GM19240 (cell line): ENCODE results near the gene GP5.

Source experiments
- DNase-seq: peaks from one replicate; pipeline ENCODE4 v3.0.0; 2011; ENCODE audit warnings: low spot score; ENCODE audit not compliant: insufficient read length

Gene GP5

DNA sequence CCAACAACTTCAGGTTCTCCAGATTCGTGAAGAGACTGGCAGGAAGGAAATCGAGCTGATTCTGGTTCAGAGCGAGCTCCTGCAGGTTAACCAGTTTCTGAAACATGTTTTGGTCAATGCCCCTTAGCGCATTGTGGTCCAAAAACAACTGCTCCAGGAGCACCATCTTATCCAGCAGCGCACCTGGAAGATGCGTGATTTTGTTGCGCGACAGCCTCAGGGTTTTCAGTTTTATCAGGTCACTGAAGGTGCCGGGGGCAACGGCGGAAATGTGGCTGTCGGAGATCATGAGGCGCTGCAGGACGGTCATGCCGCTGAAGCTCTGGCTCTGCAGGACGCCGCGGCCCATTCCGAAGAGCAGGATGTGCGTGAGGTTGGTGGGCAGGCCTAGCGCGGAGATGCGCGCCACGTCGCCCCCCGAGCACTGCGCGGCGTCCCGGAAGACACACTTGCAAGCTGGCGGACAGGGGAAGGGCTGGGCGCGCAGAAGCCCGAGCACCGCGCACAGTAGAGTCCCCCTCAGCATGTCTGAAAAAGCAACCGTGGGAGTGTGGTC lies 1.2 kb downstream of the GP5 start:
- no peak for DNase-seq

DNA sequence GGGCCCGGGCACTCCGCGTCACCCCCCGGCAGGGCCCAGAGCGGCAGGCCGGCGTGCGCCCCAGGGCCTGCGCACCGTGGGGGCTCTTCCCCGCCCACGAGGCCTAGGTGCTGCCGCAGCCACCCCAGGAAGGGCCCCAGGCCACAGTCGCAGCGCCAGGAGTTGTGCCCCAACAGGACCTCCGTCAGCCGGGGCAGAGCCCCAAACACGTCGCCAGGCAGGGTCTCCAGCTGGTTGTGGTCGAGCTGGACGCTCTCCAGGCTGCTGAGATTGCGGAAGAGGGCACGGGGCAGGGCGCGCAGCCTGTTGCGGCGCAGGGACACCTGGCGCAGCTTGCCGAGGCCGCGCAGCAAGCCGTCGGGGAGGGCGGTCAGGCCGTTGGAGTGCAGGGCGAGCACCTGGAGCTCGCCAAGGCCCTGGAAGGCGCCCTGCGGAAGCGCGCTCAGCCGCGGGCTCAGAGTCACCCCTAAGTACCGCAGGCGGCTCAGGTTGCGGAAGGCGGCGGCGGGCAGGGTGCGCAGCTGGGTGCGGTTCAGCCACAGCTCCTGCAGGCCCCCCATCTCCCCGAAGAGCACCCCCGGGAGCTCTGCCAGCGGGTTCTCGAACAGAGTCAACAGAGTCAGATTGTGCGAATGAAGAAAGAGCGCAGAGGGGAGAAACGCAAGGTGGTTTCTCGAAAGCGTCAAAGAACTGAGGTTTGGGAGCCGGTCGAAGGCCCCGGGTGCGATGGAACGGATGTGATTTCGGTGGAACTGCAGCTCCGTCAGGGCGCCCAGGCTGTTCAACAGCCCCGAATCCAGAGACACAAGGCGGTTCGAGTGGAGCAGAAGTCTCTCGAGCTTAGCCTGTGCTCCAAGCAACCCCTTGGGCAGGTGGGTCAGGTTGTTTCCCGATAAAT lies 2.0 kb downstream of the GP5 start:
- no peak for DNase-seq

DNA sequence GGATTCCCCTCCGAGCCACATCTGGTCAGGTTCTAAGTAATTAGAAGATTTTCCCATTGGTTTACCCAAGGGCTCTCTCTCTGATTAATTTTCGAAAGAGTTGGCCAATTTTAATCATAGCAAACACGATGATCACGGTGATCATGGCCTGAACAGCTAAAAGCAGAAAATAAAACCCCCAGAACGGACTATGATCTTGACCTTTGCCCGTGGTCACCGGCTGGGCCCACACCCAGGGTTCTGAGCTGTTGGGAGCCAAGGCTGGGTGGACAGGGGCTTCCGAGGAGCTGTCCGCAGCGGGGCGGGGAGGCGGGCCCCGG lies 2.6 kb downstream of the GP5 start:
- no peak for DNase-seq

DNA sequence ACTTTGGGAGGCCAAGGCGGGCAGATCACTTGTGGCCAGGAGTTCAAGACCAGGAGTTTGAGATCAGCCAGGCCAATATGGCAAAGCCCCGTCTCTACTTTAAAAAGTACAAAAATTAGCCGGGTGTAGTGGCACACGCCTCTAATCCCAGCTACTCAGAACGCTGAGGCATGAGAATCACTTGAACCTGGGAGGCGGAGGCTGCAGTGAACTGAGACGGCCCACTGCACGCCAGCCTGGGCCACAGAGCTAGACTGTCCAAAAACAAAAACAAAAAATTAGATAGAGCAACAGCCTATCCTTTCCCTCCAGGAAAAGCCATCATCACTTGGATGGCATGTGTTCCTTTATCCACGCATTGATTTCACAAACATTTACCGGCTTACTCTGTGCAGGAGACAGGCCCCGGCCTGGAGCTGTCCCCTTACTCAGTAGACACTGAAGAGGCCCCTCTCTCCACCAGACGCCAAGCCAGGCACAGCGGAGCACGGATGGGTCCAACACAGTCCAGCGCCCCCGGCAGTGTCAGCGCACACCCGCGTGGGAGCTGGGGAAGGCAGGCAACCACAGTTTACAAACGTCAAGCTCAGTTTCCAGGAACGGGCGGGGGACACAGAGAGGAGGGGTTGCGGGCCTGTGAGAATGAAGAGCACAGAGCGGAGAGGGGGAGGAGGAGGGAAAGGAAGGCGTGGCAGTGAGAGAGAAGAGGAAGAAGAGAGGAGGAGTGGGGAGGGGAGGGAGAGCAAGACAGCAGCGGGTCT lies 3.1 kb downstream of the GP5 start:
- DNase-seq = no peak

DNA sequence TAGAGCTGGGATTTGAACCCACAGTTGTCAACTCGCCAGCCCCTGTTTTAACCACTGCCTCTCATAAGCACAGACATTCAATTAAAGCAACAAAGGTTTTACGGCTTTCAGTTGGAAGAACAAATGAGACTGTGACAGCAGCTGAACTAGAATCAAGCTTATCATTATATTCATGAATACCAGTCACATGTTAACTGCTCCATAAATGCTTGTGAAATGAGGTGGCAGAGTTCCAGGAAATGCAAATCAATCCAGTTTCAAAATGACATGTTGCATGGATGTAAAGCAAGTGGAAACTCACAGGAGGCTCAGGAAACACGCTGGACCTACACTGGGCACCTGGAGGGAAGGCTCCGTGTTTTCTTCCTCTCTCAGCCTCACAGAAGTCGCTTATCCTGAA lies 3.9 kb downstream of the GP5 start:
- DNase-seq = no peak

DNA sequence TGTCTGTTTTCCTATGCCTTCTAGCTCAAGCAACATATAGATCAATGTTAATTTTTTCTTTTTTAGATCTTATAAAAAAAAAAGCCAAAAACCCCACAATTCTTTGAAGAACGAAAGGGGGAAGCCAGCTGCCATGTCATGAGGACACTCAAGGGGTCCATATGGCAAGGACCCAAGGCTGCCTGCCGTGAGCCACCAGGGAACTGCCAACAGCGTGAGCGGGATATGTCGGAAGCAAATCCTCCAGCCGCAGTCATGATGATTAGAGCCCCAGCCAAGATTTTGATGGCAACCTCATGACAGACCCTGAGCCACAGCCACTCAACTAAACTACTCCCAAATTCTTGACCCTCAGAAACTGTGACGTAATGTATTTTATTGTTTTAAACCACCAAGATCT lies 6.5 kb downstream of the GP5 start:
- DNase-seq = no peak

DNA sequence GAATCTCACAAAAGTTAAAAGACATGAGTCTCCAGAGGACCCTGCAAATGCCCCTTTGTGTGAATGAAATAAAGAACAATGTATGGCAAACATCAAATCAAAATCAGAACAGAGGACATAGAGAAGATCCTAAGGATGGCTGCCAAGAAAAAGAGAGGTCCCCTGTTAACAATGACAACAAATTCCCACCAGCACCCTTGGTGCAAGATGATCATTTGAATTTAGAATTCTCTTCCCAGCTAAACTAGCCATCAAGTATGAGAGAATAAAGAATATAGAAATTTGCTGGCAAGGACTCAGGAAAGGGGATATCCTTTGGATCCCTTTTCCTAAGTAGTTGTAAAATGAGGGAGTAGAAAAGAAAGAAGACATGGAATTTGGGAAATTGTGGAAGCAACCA lies 8.2 kb downstream of the GP5 start:
- no peak for DNase-seq

DNA sequence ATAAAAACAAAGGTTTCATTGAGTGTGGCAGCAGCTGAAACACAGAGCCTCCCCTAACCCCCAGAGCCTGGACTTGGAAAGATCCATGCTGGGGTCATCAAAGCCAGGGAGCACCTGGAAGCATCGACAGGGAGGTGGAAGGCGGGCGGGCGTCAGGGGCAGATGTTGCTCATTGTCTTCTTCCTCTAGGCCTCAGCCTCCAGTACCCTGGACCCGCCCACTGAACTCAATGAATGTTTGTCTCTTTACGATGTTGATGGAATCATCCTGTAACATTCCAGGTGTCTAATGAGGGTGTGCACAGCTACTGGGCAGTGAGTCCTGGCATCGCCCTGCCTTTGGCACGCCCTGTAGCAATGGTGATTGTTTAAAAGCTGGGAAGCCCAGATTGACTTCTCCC lies 9.8 kb downstream of the GP5 start:
- no peak for DNase-seq

DNA sequence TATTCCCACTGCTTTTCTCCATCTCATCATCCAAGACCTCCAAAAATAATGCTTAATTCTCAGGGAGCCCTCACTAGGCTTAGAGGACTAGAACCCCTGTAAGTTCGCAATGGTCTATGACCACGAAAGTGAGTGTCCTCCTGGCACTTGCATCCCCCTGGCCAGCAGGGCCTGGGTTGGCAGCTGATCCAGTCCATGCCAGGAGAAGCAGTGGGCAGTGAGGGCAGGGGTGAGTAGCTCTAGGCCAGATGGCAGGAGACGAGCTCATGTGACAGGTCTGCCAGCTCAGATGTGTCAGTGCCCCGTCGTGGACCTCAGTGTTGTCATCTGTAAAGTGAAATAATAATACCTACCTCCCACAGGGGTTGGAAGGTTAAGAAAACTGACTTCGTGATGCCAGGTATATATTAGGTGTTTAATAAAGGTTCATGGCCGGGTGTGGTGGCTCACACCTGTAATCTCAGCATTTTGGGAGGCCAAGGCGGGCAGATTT lies 11.1 kb downstream of the GP5 start:
- DNase-seq = no peak

DNA sequence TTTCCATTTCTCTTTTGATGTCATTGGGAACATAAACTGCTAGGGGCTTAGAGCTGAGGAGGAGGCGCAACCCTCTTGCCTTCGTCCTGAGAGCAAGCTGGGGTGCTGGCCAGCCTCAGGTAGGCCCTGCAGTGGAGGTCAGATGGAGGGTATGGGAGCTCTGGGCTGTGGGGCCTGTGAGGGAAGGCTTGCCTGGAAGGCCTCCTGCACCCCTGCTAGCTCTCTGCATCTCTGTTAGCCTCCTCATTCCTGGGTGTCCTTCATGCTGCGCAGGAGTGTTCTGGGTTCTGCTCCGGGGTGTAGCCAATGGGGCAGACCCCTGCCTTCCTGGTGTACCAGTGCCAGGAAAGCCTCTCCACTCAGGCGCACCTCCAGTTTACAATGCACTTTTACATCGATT lies 11.8 kb downstream of the GP5 start:
- no peak for DNase-seq

DNA sequence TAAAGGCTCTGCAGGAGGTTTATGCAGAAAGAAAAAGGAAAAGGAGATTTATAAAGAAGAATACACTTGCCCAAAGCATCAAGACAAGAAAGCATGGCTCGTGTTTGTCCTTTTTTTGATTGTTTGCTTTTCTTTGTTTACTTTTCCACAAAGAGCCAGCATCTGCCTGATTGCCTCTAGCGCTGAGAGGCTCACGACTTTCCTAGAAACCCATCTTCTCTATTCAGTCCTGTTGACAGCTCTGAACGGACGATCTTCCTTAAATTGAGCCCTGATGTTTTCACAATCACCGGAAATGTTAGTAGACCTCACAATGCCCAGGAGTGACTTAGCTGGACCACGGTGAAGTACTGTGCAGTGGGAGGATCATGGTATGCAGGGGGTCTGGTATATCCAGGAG lies 12.4 kb downstream of the GP5 start:
- DNase-seq = no peak

DNA sequence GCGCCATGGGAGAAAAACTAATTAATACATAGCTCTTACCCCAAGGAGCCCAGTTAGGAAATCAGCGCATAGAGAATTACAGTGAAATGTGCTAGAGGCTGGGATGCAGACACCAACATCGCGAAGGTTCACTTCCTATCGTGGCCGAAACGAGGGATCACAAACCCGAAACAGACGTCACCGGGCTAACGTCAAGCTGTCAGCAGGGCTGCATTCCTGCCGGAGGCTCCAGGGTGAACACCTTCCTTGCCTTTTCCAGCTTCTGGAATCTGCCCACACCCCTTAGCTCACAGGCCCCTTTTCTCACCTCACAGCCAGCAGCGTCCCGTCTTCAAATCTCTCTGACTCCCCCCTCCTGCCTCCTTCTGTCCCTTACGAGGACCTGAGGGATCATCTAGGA lies 13.0 kb downstream of the GP5 start:
- no peak for DNase-seq

DNA sequence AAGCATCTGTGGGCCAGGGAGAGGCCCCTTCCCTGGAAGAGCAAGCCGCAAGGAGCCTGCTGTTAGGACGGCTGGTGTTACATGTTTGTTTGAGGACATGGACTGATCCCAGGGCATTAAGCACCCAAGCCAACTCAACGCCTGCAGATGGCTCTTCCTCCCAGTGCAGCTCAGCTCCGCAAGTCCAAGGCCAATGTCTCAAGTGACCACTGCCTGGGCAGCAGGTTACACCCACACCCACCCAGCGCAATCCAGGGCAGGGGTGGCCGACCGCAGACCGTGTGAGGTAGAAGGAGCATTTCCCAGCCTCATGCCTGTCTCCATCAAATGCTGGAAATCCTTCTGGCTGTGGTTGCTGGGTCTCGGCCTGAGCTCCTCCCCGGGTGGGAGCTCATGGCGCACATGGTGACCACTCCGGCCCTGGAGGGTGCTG lies 14.5 kb downstream of the GP5 start:
- no peak for DNase-seq

DNA sequence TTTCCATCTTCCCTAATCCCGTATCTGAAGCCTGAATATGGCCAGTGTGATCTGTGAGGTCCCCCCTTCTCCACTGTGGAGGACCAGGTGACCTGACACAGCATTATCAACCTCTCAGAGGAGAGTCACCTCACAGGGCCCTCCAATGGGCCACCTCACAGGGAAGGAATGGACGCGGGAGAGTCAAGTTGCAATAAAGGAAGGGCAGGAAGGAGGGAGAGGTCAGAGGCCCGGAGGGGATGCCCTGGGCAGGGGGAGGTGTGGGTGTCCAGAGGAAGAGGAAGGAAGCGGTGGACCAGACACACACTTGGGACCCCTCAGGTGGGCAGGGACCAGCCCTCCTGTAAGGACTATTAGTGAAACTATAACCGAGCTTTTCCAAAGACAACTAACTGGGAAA lies 14.9 kb downstream of the GP5 start:
- DNase-seq = no peak

DNA sequence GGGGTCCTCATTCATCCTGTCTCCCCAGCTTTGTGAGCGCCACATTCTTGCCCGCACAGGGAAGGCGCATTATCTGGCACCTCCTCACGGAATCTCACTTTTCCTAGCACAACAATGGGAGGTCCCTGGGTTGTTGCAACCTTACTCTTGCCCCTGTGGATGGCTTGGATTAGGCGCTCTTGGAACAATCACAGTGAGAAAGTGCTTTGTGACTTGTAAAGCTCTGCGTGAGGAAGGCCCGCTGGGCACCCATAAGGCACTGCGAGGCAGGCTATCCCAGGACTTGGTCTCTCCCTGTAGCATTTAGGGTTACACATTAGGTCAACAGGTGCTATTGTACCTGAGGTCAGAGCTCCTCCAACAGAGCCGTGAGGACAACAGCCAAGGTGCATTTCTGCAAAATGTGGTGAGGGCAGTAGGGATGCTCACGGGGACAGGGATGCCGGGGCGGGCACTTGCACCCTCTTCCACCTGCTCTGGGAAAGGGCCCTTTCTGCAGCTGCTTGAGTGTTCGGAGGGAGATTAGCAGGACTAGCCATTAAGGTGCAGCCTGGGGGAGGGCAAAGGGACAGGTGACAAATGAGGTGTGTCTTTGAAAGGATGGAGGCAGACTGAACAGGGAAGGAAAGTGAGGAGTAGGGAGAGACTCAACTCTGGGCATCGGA lies 15.7 kb downstream of the GP5 start:
- no peak for DNase-seq

DNA sequence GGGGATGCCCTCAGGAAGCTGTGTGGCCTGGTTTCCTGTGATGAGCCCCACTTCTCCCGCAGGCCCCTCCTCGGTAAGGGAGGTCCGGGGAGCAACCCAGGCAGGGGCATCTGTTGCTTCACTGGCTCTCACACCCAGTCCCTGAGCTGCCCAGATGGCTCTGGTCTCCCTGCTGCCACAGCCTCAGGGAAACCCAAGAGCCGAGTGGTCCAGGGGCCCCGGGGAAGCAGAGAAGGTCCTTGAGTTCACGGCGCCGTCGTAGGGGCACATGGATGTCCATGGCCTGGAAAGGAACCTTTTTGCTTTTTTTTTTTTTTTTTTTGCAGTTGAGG lies 16.2 kb downstream of the GP5 start:
- no peak for DNase-seq

DNA sequence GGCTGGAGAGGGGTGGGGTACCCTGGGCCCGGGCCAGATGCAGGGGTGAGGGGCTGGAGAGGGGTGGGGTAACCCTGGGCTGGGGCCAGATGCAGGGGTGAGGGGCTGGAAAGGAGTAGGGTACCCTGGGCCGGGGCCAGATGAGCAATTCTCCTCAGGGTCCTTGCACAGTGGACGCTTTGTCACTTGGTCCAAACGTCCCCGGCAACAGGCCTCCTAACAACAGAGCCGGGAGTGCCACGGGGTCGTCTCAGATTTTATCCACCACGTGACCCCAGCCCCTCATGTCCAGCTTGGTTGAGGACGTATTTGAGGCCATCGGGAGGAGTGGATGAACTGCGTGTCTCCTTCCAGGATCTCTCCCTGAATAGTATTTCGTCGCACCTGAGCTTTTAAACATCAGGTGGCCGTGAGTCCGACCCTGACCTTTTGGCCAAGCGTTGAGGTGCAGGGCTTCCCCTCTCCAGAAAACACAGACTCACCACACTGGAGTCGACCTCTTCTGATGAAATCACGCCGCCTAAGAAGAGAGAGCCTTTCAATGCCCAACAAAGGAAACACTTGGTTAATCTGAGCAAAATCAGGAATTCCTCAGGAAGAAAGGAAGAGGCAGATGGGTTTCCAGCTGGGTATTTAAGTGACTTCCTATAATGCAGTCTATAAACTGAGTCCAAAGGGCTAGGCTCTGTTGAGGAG lies 16.7 kb downstream of the GP5 start:
- no peak for DNase-seq

DNA sequence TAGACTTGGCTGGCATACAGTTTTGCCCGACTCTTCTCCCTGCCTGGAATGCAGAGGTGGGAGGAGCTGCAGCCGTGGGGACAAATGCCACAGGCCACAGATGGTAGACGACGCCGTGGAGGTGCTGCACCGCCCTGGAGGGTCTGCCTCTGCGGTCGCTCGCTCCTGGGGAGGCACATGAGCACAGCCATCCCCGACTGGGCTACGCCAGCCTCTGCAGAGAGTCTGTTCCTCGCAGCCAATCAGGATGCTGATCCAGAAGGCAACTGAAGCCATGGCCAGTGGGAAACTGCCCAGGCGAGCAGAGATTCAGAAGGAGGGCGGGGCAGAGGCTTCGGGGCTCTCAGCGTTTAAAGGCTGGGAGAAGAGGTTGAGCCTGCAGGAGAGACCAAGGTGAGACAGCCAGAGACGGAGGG lies 17.6 kb downstream of the GP5 start:
- no peak for DNase-seq

DNA sequence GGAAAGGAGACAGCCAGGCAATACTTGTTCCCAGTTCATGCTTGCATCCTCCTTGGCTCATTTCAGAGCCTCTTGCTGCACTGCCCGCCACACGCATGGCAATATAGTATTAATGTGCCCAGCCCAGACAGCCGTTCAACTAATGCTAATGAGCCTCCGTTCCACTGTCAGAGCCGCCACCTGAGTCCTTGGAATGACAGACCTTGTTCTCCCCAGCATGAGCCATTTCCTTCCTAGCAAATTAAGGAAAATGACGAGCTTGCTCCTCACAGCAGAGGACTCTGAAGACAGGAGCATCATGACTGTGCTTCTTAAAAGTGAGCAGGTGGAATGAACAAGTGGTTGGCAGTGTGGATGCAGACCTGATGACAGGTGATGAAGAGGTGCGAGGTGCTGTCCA lies 18.7 kb downstream of the GP5 start:
- no peak for DNase-seq

DNA sequence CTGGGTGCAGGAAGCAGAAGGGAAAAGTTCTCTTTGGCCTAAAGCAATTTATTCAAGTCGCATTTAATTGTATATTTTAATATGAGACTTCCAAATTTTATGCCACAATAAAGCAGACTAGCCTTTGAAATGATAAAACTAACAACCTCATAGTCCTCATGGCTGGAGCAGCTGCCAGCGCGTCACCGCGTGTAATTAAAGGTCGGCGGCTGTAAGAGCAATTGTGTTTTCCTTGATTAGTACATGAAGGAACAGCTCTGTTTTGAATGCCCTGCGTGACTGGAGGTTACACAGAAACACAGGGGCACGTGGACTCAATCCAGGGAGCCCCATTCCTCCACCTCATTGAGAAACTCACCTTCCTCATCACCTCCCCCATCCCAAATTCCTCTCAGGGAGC lies 19.4 kb downstream of the GP5 start:
- no peak for DNase-seq

DNA sequence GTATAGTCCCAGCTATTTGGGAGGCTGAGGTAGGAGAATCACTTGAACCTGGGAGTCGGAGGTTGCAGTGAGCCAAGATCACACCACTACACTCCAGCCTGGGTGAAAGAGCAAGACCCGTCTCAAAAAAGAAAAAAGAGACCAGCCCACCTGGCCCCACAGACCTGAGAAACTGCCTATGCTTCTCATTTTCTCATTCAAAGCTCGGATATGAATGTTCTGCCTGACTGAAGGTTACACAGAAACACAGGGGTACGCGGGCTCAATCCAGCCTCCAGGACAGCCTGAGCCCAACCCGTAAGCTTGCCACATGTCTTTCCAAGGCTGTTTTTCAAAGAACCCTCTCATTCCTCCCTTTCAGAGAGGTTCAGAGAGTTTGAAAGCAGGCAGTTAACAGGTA lies 19.8 kb downstream of the GP5 start:
- no peak for DNase-seq

DNA sequence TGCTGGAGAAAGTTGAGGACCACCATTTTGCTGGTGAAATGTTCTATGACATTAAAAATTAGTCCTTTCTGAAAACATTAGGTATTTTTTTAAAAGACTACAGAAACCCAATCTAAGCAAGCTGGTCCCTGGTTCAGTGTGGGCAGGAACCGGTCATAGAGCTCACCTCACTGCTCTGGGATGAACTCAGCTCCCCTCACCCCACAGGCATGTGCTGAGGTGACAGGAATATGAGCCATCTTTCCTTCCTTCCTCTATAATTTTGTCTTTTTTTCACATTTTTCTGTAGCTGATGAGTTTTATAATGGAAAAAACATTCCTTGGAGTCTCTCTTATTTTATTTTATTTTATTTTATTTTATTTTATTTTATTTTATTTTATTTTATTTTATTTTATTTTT lies 21.4 kb downstream of the GP5 start:
- no peak for DNase-seq
